A673 (cell line): ENCODE measurements around the gene SYS1.

Source experiments
- EZH2 ChIP-seq: fragments of 200-600 bp; sonication (generic); IDR thresholded peaks from 2 replicates; pipeline ENCODE4 v1.6.1; 2017; ENCODE audit warnings: borderline replicate concordance, low read depth, mild to moderate bottlenecking, mixed read lengths, antibody characterized with exemption, low read length; ENCODE audit not compliant: poor library complexity, severe bottlenecking
- TF ChIP-seq, protein P1 (sequence below): fragments of 300-800, 200-600 bp; sonication (generic); conservative IDR thresholded peaks from 2 replicates; pipeline ENCODE4 v1.5.1; 2017; ENCODE audit warnings: low read depth, mild to moderate bottlenecking, antibody characterized with exemption, low read length, moderate library complexity, mixed read lengths

DNA sequence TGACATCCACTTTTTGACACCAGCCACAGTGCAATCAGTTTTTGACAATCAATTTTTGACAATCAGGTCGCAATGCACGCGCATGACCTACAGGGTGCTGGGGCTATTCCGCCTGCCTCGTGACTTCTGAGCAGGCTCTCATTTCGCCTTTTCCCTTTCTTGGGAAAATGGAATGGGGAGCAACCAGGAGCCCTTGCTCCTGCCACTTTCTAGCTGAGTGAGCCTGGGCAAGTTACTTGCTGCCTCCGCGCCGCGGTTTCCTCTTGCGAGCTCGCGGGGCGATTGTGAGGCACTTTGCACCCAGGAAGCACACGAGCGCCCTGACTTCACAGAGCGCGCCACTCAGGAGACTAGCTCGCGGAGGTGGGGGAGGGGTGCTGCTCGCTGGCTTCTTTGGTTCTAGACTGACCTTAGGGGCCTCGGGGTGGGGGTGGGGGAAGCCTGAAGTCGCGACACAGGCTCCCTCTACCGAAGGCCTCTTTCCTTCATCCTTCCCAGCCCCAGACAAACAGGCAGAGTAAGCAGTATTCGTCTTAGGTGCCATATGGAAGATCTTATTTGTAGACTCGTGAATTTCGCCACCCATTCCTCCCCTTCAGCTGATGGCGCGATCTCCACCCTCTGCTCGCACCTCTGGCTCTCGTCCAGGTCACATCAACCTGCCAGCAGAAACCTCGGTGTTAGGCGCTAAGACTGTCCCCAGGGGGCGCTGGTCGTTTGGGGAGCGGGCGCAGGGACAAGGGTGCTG is 10.6 kb downstream of the SYS1 start:
- TF ChIP-seq, protein P1, sequence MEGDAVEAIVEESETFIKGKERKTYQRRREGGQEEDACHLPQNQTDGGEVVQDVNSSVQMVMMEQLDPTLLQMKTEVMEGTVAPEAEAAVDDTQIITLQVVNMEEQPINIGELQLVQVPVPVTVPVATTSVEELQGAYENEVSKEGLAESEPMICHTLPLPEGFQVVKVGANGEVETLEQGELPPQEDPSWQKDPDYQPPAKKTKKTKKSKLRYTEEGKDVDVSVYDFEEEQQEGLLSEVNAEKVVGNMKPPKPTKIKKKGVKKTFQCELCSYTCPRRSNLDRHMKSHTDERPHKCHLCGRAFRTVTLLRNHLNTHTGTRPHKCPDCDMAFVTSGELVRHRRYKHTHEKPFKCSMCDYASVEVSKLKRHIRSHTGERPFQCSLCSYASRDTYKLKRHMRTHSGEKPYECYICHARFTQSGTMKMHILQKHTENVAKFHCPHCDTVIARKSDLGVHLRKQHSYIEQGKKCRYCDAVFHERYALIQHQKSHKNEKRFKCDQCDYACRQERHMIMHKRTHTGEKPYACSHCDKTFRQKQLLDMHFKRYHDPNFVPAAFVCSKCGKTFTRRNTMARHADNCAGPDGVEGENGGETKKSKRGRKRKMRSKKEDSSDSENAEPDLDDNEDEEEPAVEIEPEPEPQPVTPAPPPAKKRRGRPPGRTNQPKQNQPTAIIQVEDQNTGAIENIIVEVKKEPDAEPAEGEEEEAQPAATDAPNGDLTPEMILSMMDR: peak; percentile 98
- no peak for TF ChIP-seq EZH2
